Neural cell (in vitro differentiated cells): ENCODE data around the gene HDAC9. TPM values are rescaled to one million over a fixed set of nuclear protein-coding genes. Genes with fewer than 3 reads are reported as not detected.

Source experiments
- H2AFZ ChIP-seq: fragments of 200-600, 300-800 bp; sonication (generic), shearing (Covaris generic); 2 replicates; pipeline ENCODE4 v1.6.0; 2014; ENCODE audit warnings: low read depth, mild to moderate bottlenecking, antibody characterized with exemption, low read length, moderate library complexity
- H3F3A ChIP-seq: fragments of 200-600 bp; shearing (Covaris generic); 2 replicates; pipeline ENCODE4 v1.6.1; 2016; ENCODE audit warnings: mild to moderate bottlenecking, moderate library complexity, mixed read lengths, antibody characterized with exemption, low read length; ENCODE audit not compliant: insufficient read depth, poor library complexity, severe bottlenecking
- H3K27ac ChIP-seq: fragments of 200-600, 300-800 bp; sonication (generic), shearing (Covaris generic); 2 replicates; pipeline ENCODE4 v1.5.1; 2014; ENCODE audit warnings: mild to moderate bottlenecking, low read length, moderate library complexity
- H3K27me3 ChIP-seq: fragments of 300-800, 200-600 bp; sonication (generic), shearing (Covaris generic); 2 replicates; pipeline ENCODE4 v1.6.0; 2014; ENCODE audit warnings: mild to moderate bottlenecking, low read depth, low read length, moderate library complexity; ENCODE audit not compliant: insufficient read depth
- H3K36me3 ChIP-seq: fragments of 300-800, 200-600 bp; sonication (generic), shearing (Covaris generic); 2 replicates; pipeline ENCODE4 v1.5.1; 2014; ENCODE audit warnings: mild to moderate bottlenecking, antibody characterized with exemption, low read length, moderate library complexity; ENCODE audit not compliant: insufficient read depth
- H3K4me2 ChIP-seq: fragments of 300-800, 200-600 bp; sonication (generic), shearing (Covaris generic); 2 replicates; pipeline ENCODE4 v1.6.0; 2014; ENCODE audit warnings: mild to moderate bottlenecking, low read length
- H3K4me3 ChIP-seq: fragments of 300-800, 200-600 bp; sonication (generic), shearing (Covaris generic); 2 replicates; pipeline ENCODE4 v1.5.1; 2014; ENCODE audit warnings: mild to moderate bottlenecking, low read length, moderate library complexity
- H3K79me2 ChIP-seq: fragments of 200-600 bp; shearing (Covaris generic); replicated peaks from 2 replicates; pipeline ENCODE4 v1.6.0; 2014; ENCODE audit warnings: mild to moderate bottlenecking, low read length, moderate library complexity; ENCODE audit not compliant: insufficient read depth
- H3K9ac ChIP-seq: fragments of 300-800, 200-600 bp; sonication (generic), shearing (Covaris generic); 2 replicates; pipeline ENCODE4 v1.6.1; 2016; ENCODE audit warnings: mild to moderate bottlenecking, low read length, mixed read lengths
- H3K9me2 ChIP-seq: fragments of 200-600 bp; shearing (Covaris generic); 2 replicates; pipeline ENCODE4 v1.6.1; 2016; ENCODE audit warnings: mild to moderate bottlenecking, low read length, mixed read lengths; ENCODE audit not compliant: insufficient read depth
- H3K9me3 ChIP-seq: fragments of 200-600, 300-800 bp; sonication (generic), shearing (Covaris generic); 2 replicates; pipeline ENCODE4 v1.6.1; 2016; ENCODE audit warnings: mild to moderate bottlenecking, mixed run types, low read length, moderate library complexity, mixed read lengths
- H4K20me1 ChIP-seq: fragments of 200-600 bp; shearing (Covaris generic); 2 replicates; pipeline ENCODE4 v1.6.1; 2016; ENCODE audit warnings: mild to moderate bottlenecking, mixed run types; ENCODE audit not compliant: insufficient read depth
- EP300 ChIP-seq: fragments of 450-650 bp; conservative IDR thresholded peaks from 2 replicates; pipeline ENCODE4 v1.6.1; 2014; ENCODE audit warnings: antibody characterized with exemption, mild to moderate bottlenecking, moderate library complexity; ENCODE audit not compliant: poor library complexity, severe bottlenecking
- EZH2 ChIP-seq: fragments of 200-600, 300-800 bp; shearing (Covaris generic), sonication (generic); IDR thresholded peaks from 2 replicates; pipeline ENCODE4 v1.6.1; 2014; ENCODE audit warnings: antibody characterized with exemption, low read length, borderline replicate concordance, mild to moderate bottlenecking; ENCODE audit not compliant: insufficient read depth, poor library complexity, severe bottlenecking
- MXI1 ChIP-seq: fragments of 450-650 bp; conservative IDR thresholded peaks from 2 replicates; pipeline ENCODE4 v1.6.1; 2014; ENCODE audit warnings: antibody characterized with exemption, mild to moderate bottlenecking; ENCODE audit not compliant: poor library complexity, severe bottlenecking
- POLR2AphosphoS5 ChIP-seq: IDR thresholded peaks from 2 replicates; pipeline ENCODE4 v1.6.1; 2012
- RAD21 ChIP-seq: fragments of 450-650 bp; conservative IDR thresholded peaks from 2 replicates; pipeline ENCODE4 v1.6.1; 2014; ENCODE audit warnings: antibody characterized with exemption, mild to moderate bottlenecking, moderate library complexity
- REST ChIP-seq: IDR thresholded peaks from 2 replicates; pipeline ENCODE4 v1.6.1; 2012; ENCODE audit warnings: borderline replicate concordance
- SMC3 ChIP-seq: fragments of 450-650 bp; conservative IDR thresholded peaks from 2 replicates; pipeline ENCODE4 v1.6.1; 2014; ENCODE audit warnings: antibody characterized with exemption, mild to moderate bottlenecking, moderate library complexity; ENCODE audit not compliant: poor library complexity
- TAF1 ChIP-seq: IDR thresholded peaks from 2 replicates; pipeline ENCODE4 v1.6.1; 2012; ENCODE audit warnings: low read depth
- polyA plus RNA-seq: library from polyadenylated mRNA; depleted of rRNA; stranded (reverse); fragments of >200 nt; gene quantifications from 2 replicates; pipeline ENCODE4 v1.2.3, GENCODE V29; 2014
- TF ChIP-seq, protein P1 (sequence below): fragments of 450-650 bp; IDR thresholded peaks from 2 replicates; pipeline ENCODE4 v1.5.1; 2014; ENCODE audit warnings: antibody characterized with exemption, mild to moderate bottlenecking, moderate library complexity; ENCODE audit not compliant: poor library complexity, severe bottlenecking

HDAC9 gene
- polyA plus RNA-seq, 1 donor from 2014 or later: 15.9 TPM

- TF ChIP-seq EP300: no peak
- TF ChIP-seq EZH2: no peak
- TF ChIP-seq SMC3: no peak
- TF ChIP-seq, protein P1, sequence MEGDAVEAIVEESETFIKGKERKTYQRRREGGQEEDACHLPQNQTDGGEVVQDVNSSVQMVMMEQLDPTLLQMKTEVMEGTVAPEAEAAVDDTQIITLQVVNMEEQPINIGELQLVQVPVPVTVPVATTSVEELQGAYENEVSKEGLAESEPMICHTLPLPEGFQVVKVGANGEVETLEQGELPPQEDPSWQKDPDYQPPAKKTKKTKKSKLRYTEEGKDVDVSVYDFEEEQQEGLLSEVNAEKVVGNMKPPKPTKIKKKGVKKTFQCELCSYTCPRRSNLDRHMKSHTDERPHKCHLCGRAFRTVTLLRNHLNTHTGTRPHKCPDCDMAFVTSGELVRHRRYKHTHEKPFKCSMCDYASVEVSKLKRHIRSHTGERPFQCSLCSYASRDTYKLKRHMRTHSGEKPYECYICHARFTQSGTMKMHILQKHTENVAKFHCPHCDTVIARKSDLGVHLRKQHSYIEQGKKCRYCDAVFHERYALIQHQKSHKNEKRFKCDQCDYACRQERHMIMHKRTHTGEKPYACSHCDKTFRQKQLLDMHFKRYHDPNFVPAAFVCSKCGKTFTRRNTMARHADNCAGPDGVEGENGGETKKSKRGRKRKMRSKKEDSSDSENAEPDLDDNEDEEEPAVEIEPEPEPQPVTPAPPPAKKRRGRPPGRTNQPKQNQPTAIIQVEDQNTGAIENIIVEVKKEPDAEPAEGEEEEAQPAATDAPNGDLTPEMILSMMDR: no peak
- no peak for TF ChIP-seq TAF1
- TF ChIP-seq REST: no peak
- TF ChIP-seq POLR2AphosphoS5: no peak
- TF ChIP-seq MXI1: no peak
- TF ChIP-seq RAD21: no peak
- Histone ChIP-seq H3K9ac (no peak overlapping the region), H3K4me3 (no peak overlapping the region), H3K27me3 (no peaks in the 10 kb centered on the region), H2AFZ (no peak overlapping the region), H3K36me3 (no peaks in the 10 kb centered on the region), H4K20me1 (no peaks in the 10 kb centered on the region), H3K9me2 (no peaks in the 10 kb centered on the region), H3K9me3 (no peaks in the 10 kb centered on the region), H3K79me2 (no peaks in the 10 kb centered on the region), H3F3A (no peaks in the 10 kb centered on the region), H3K4me2 (no peak overlapping the region), H3K27ac (no peak overlapping the region)
These were observed 397.6 kb downstream of the HDAC9 start for GRCh38 chr7:18893156-18893555.

DNA sequence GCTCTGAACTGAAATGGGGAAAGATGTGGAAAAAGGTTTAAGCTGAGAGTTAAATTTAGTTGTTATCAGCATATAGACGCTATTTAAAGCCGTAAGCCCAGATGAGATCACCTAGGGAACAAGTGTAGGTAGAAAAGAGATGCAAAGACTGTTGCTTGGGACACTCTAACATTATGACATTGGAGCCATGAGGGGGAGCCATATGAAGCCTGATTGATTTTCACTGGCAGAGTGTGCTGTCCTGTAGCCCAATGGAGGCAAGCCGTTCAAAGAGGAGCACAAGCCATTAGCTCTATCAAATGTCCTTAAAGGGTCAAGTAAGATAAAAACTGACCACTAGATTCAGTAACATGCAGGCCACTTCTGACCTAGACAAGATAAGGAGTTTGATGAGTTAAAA, 398.6 kb downstream of the HDAC9 start:
- H4K20me1 ChIP-seq: no peaks in the 10 kb centered on the region
- H3K4me2 ChIP-seq: no peak overlapping the region
- H2AFZ ChIP-seq: no peak overlapping the region
- H3K27ac ChIP-seq: no peak overlapping the region
- H3K36me3 ChIP-seq: no peaks in the 10 kb centered on the region
- no peaks in the 10 kb centered on the region for H3K9me3 ChIP-seq
- no peak overlapping the region for H3K4me3 ChIP-seq
- no peaks in the 10 kb centered on the region for H3F3A ChIP-seq
- H3K27me3 ChIP-seq: no peaks in the 10 kb centered on the region
- no peaks in the 10 kb centered on the region for H3K9me2 ChIP-seq
- no peaks in the 10 kb centered on the region for H3K79me2 ChIP-seq
- no peak for TF ChIP-seq POLR2AphosphoS5
- no peak for TF ChIP-seq REST
- TF ChIP-seq RAD21: no peak
- TF ChIP-seq EP300: no peak
- no peak for TF ChIP-seq TAF1
- no peak for TF ChIP-seq MXI1
- no peak for TF ChIP-seq EZH2
- TF ChIP-seq, protein P1: no peak
- no peak for TF ChIP-seq SMC3
- no peak overlapping the region for H3K9ac ChIP-seq
